ENCODE data around the gene KCNQ1. TPM values are rescaled to one million over a fixed set of nuclear protein-coding genes. Genes with fewer than 3 reads are reported as not detected.
A peak's percentile ranks its signal among the peaks of the same experiment; 100 is the strongest.

KCNQ1 gene
- polyA plus RNA-seq, 1 donor (not counting 4 experiments of a cell fraction or from before 2014, with no cell fraction given) = not detected

DNA sequence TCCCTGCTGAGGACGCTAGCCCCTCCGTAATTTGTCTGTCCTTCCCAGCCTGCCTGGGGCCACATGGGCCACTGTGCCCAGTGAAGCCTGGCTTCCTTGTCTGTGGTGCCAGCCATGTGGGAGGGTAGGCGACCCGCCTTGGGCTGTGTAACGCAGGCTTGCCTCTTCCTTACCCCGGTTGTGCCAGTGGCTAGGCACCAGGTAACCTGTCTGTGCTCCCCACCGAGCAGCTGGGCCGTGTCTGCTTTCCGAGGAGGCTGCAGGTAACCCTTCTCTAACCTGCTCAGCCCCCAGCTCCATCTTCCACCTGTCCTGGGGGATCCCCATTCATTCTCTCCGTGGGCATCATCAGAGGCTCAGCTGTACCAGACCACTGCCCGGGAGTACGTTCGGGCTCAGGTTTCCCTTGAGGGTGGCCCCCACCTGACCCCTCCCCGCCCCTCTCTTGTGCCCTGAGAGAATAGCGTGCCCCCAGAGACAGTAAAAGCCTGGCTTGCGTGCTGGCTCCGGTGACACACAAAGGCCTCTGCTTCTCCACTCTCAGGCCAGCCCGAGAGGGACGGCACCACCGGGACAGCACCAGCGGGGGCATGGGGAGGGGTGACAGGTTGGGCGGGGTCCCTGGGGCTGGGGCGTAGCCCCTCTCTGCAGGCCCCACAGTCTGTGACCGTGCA, 361.7 kb downstream of the KCNQ1 start:
- no peak for TF ChIP-seq EZH2 (IDR thresholded peaks at IDR 0.05; ENCODE audit: low read length)
- TF ChIP-seq, protein P1, sequence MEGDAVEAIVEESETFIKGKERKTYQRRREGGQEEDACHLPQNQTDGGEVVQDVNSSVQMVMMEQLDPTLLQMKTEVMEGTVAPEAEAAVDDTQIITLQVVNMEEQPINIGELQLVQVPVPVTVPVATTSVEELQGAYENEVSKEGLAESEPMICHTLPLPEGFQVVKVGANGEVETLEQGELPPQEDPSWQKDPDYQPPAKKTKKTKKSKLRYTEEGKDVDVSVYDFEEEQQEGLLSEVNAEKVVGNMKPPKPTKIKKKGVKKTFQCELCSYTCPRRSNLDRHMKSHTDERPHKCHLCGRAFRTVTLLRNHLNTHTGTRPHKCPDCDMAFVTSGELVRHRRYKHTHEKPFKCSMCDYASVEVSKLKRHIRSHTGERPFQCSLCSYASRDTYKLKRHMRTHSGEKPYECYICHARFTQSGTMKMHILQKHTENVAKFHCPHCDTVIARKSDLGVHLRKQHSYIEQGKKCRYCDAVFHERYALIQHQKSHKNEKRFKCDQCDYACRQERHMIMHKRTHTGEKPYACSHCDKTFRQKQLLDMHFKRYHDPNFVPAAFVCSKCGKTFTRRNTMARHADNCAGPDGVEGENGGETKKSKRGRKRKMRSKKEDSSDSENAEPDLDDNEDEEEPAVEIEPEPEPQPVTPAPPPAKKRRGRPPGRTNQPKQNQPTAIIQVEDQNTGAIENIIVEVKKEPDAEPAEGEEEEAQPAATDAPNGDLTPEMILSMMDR (optimal IDR thresholded peaks at IDR 0.05 in 1 of 3, IDR thresholded peaks at IDR 0.05 in 1 of 3, conservative IDR thresholded peaks at IDR 0.05 in 1 of 3; ENCODE audit: extremely low read depth in 1 of 3, insufficient read depth in 2 of 3, low read length in 3 of 3) = no peak
- no peaks in the 10 kb centered on the region for H3K79me2 ChIP-seq (ENCODE audit: control insufficient read depth, insufficient read depth, low read length)
- peaks cover 65% of the 10 kb centered on the region for H3K27me3 ChIP-seq (ENCODE audit: control insufficient read depth, extremely low read depth, insufficient read depth, low read length)
- H2AFZ ChIP-seq (ENCODE audit: control insufficient read depth, low read length) = no peak overlapping the region
- FAIRE-seq (no peak), DNase-seq (ENCODE audit: low read depth, low spot score) (no peak)
- no peaks in the 10 kb centered on the region for H3K4me1 ChIP-seq (ENCODE audit: control insufficient read depth, extremely low read depth, insufficient read depth, low read length)
- no peak overlapping the region for H3K27ac ChIP-seq (ENCODE audit: control insufficient read depth, insufficient read depth, low read length)
- dilution Hi-C loops (cut with MboI; ENCODE audit: extremely low pct_ligation_motif_present, low sequenced_read_pairs) = no loop called here
- no peak overlapping the region for H3K4me2 ChIP-seq (ENCODE audit: control insufficient read depth, extremely low read depth, insufficient read depth, low read depth, low read length)
- H3K9me3 ChIP-seq (ENCODE audit: control insufficient read depth, low read depth, low read length) = no peaks in the 10 kb centered on the region
- no peaks in the 10 kb centered on the region for H3K9me1 ChIP-seq (ENCODE audit: control insufficient read depth, extremely low read depth, insufficient read depth, low read length)
- no peaks in the 10 kb centered on the region for H4K20me1 ChIP-seq (ENCODE audit: control insufficient read depth, extremely low read depth, insufficient read depth, low read length)
- H3K4me3 ChIP-seq (ENCODE audit: control insufficient read depth in 2 of 3, extremely low read depth in 1 of 3, insufficient read depth in 2 of 3, low read depth in 1 of 3, low read length in 3 of 3) = no peak overlapping the region
- no peaks in the 10 kb centered on the region for H3K36me3 ChIP-seq (ENCODE audit: control insufficient read depth in 2 of 2, extremely low read depth in 1 of 2, insufficient read depth in 2 of 2, low read length in 2 of 2)
- H3K9ac ChIP-seq (ENCODE audit: control insufficient read depth, extremely low read depth, insufficient read depth, low read length) = no peak overlapping the region

DNA sequence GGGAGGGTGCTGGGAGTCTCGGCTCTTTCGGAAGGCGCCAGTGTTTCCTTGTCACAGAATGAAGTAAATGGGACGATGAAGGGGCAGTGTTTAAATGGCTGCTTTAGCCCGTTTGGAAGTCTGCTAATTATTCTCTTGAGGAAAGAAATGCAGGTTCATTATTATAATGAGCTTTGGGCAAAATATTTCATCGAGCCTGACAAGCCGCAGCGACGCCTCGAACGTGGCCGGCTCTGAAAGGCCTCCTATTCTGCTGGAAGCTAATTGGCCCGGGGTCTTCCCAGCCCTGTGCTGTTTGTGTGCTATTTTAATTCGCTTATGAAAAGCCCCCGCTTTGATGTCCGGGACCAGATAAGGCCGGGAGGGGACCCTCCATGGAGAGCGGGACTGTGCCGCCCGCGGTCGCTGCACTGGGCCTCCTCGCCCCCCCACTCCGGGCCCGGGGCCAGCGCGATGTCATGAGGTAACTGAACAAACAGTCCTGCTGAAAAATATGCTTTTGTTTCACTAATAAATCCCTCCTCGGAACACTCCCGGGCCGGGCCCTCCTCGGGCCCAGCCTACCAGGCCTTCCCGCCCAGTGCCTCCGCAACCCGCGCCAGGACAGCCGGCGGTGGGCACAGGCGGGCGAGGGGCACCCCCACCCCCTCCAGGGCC, 362.3 kb downstream of the KCNQ1 start:
- no peaks in the 10 kb centered on the region for H4K20me1 ChIP-seq (ENCODE audit: control insufficient read depth, extremely low read depth, insufficient read depth, low read length)
- FAIRE-seq (no peak), DNase-seq (ENCODE audit: low read depth, low spot score) (no peak)
- H3K27me3 ChIP-seq (ENCODE audit: control insufficient read depth, extremely low read depth, insufficient read depth, low read length) = peaks cover 71% of the 10 kb centered on the region
- no peak overlapping the region for H3K4me2 ChIP-seq (ENCODE audit: control insufficient read depth, extremely low read depth, insufficient read depth, low read depth, low read length)
- H2AFZ ChIP-seq (ENCODE audit: control insufficient read depth, low read length) = no peak overlapping the region
- no peak overlapping the region for H3K4me3 ChIP-seq (ENCODE audit: control insufficient read depth in 2 of 3, extremely low read depth in 1 of 3, insufficient read depth in 2 of 3, low read depth in 1 of 3, low read length in 3 of 3)
- H3K9me3 ChIP-seq (ENCODE audit: control insufficient read depth, low read depth, low read length) = no peaks in the 10 kb centered on the region
- no peaks in the 10 kb centered on the region for H3K4me1 ChIP-seq (ENCODE audit: control insufficient read depth, extremely low read depth, insufficient read depth, low read length)
- no peaks in the 10 kb centered on the region for H3K79me2 ChIP-seq (ENCODE audit: control insufficient read depth, insufficient read depth, low read length)
- H3K9ac ChIP-seq (ENCODE audit: control insufficient read depth, extremely low read depth, insufficient read depth, low read length) = no peak overlapping the region
- TF ChIP-seq EZH2 (IDR thresholded peaks at IDR 0.05; ENCODE audit: low read length) = peak; percentile 79
- TF ChIP-seq, protein P1 (optimal IDR thresholded peaks at IDR 0.05 in 1 of 3, IDR thresholded peaks at IDR 0.05 in 1 of 3, conservative IDR thresholded peaks at IDR 0.05 in 1 of 3; ENCODE audit: extremely low read depth in 1 of 3, insufficient read depth in 2 of 3, low read length in 3 of 3) = no peak
- no peaks in the 10 kb centered on the region for H3K36me3 ChIP-seq (ENCODE audit: control insufficient read depth in 2 of 2, extremely low read depth in 1 of 2, insufficient read depth in 2 of 2, low read length in 2 of 2)
- no peak overlapping the region for H3K27ac ChIP-seq (ENCODE audit: control insufficient read depth, insufficient read depth, low read length)
- H3K9me1 ChIP-seq (ENCODE audit: control insufficient read depth, extremely low read depth, insufficient read depth, low read length) = no peaks in the 10 kb centered on the region
- dilution Hi-C loops (cut with MboI; ENCODE audit: extremely low pct_ligation_motif_present, low sequenced_read_pairs) = no loop called here

Measured in keratinocyte (primary cell).